Muscle of back (tissue), 11 donors: ENCODE data around the gene LAX1. TPM values are rescaled to one million over a fixed set of nuclear protein-coding genes. Genes with fewer than 3 reads are reported as not detected.

ENCODE experiments used
- DNase-seq, 3 donors: peaks; one replicate each; pipeline versions ENCODE4 v3.0.0 to v3.0.0-alpha.2; 2013
- polyA plus RNA-seq, 10 donors: library from polyadenylated mRNA; unstranded; fragments of 120-200 nt; gene quantifications; one replicate each; pipeline ENCODE4 v1.2.1, GENCODE V29; 2013; ENCODE audit not compliant: insufficient read length in 10 of 10

Gene LAX1
- polyA plus RNA-seq, 10 donors = 0.07 to 1.2 (median 0.25) TPM; not detected in 1

DNA sequence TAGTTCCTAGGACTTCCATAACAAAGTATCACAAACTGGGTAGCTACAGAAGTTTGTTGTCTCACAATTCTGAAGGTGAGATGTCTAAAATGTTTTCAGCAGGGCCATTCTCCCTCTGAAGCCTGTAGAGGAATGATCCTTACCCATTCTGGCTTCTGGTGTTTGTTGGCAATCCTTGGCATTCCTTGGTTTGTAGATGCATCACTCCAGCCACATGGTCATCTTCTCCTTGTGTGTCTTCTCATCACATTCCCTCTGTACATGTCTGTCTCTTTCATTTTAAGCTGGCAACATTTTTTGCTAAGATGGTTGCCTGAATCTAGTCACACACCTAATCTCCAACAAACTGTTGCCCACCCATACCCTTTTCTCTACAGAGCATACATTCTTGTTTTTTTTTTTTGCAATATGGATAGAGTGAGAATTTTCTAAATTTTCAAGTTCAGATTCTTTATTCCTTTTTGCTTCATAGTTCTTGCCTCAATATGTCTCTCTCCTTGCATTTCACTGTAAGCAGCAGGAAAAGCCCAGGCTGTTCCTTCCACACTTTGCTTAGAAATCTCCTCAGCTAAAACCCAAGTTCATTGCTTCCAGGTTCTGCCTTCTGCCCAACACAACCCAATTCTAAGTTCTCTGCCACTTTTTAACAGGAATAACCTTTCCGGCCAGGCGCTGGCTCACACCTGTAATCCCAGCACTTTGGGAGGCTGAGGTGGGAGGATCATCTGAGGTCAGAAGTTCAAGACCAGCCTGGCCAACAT is 48.8 kb downstream of the LAX1 start:
- no peak for DNase-seq

DNA sequence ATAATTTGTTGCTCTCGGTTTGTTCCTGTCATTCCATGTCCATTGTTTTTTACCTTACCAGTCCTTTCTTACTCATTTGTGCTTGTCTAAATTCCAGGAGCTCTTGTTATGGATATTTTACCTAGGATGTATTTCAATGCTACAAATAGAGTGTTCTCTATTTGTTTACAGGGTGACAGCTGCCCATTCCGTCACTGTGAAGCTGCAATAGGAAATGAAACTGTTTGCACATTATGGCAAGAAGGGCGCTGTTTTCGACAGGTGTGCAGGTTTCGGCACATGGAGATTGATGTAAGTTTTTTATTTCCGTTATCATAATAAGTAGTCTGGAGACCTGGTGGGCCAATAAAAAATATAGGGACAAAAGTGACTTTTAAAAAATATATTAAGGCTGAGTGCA is 53.4 kb downstream of the LAX1 start:
- no peak for DNase-seq

DNA sequence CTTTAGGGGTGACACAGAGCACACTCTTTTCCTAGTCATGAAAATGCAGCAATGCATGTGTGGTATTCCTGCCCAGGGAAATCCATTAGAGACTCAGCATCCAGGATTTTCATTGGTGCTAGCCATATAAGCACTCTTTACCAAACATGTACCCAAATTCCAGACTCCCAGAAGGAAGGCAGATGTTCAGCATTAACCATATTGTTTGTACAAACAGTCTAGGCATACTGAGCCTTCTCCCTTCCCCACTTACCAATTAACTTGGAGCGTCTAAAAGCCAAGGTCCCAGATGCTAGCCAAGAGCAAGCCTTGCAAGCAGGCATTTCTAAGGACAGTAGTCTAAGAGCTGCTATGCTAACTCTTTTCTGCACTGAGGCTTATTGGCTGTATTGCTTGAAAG is 58.3 kb downstream of the LAX1 start:
- DNase-seq = no peak

Other genes with a start within 250 kb of the LAX1 start
- gene ATP2B4, start 138.4 kb upstream of the LAX1 start, polyA plus RNA-seq = 100 to 1,000 TPM in 1 of 10 donors, 10 to 100 TPM in 9; 74.5 to 102 (median 87.6) TPM
- gene ZBED6, start 30.4 kb downstream of the LAX1 start, polyA plus RNA-seq = 10 to 100 TPM in 9 of 10 donors, 1 to 10 TPM in 1; 8.7 to 18.0 (median 14.9) TPM
- 10 to 100 TPM; 72.6 to 99.9 (median 89.2) TPM for gene ZC3H11A, start 30.4 kb downstream of the LAX1 start, polyA plus RNA-seq
- 100 to 1,000 TPM; 145 to 238 (median 176) TPM for gene SNRPE, start 96.4 kb downstream of the LAX1 start, polyA plus RNA-seq